ENCODE data around the gene ELAC1. TPM values are rescaled to one million over a fixed set of nuclear protein-coding genes. Genes with fewer than 3 reads are reported as not detected.

Gene ELAC1
- total RNA-seq, 1 experiment from 2014 or later: 4.4 TPM

DNA sequence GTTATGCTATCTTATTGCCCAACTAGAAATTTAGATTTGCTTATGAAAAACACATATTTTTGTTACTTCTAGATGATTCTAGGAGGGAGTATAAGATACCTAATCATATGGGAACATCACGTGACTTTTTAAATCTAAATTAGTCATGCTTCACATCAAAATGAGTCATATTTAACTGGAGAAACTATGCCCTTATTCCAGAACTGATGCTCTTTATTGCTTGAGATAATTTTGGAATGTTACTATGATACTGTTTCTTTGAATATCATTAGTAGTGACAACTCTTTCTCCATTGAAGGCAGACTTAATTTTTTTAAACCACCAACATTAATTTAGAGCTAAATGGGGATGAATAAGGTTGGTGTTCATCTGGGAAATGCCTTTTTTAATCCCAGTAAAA is 19.9 kb upstream of the ELAC1 start:
- Histone ChIP-seq H3F3A (ENCODE audit: low read length, unreplicated experiment) (no peaks in the 10 kb centered on the region), H4K20me1 (ENCODE audit: low read length) (no peaks in the 10 kb centered on the region), H3K4me2 (ENCODE audit: low read length) (no peak overlapping the region), H3K36me3 (ENCODE audit: low read depth, low read length) (no peaks in the 10 kb centered on the region), H3K9ac (ENCODE audit: low read length) (no peak overlapping the region), H3K27me3 (ENCODE audit: low read length) (no peaks in the 10 kb centered on the region), H3K4me1 (ENCODE audit: insufficient read depth, low read length) (no peaks in the 10 kb centered on the region; the same call in 1 of the 2 replicates), H3K4me3 (ENCODE audit: low read length) (no peak overlapping the region), H3K79me2 (ENCODE audit: low read length) (no peaks in the 10 kb centered on the region), H2AFZ (ENCODE audit: low read length) (no peak overlapping the region), H3K27ac (ENCODE audit: low read length) (no peak overlapping the region), H3K9me3 (ENCODE audit: low read length) (no peaks in the 10 kb centered on the region), H3K9me2 (replicated peaks; ENCODE audit: low read length) (no peaks in the 10 kb centered on the region)
- no peak for TF ChIP-seq EZH2 (IDR thresholded peaks at IDR 0.05; ENCODE audit: low read length, unreplicated experiment)
- ChIA-PET CTCF (no interaction called here), POLR2A (ENCODE audit: unreplicated experiment) (no interaction called here)
- no TSS peak for BruUV-seq (replicated peaks)
- peak; percentile 24 for DNase-seq
- intact Hi-C loops (cut with micrococcal nuclease): no loop called here
- peak; percentile 31 for ATAC-seq

DNA sequence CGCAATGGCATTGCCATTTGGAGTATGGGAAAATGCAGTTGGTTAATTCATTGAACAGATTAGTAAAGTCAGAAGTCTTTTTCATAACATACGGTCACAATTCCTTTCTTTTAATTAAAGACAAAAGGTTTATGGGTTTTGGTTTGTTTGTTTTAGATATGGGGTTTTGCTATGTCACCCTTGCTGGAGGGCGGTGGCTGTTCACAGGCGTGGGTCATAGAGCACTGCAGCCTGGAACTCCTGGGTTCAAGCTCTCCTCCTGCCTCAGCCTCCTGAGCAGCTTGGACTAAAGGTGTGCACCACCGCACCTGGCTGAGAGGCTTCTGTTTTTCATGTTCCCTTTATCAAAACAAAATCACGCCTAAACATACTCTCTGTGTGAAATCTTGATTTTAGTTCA is 18.7 kb upstream of the ELAC1 start:
- BruUV-seq (replicated peaks): no TSS peak
- Histone ChIP-seq H3K9me2 (replicated peaks; ENCODE audit: low read length) (no peaks in the 10 kb centered on the region), H3K9me3 (ENCODE audit: low read length) (no peaks in the 10 kb centered on the region), H3K4me3 (ENCODE audit: low read length) (no peak overlapping the region), H3K27ac (ENCODE audit: low read length) (no peak overlapping the region), H3F3A (ENCODE audit: low read length, unreplicated experiment) (no peaks in the 10 kb centered on the region), H3K9ac (ENCODE audit: low read length) (no peak overlapping the region), H2AFZ (ENCODE audit: low read length) (no peak overlapping the region), H3K4me1 (ENCODE audit: insufficient read depth, low read length) (no peaks in the 10 kb centered on the region; the same call in 1 of the 2 replicates), H3K4me2 (ENCODE audit: low read length) (no peak overlapping the region), H3K79me2 (ENCODE audit: low read length) (no peaks in the 10 kb centered on the region), H3K36me3 (ENCODE audit: low read depth, low read length) (no peaks in the 10 kb centered on the region), H3K27me3 (ENCODE audit: low read length) (no peaks in the 10 kb centered on the region), H4K20me1 (ENCODE audit: low read length) (no peaks in the 10 kb centered on the region)
- ATAC-seq: no peak
- ChIA-PET POLR2A (ENCODE audit: unreplicated experiment) (no interaction called here), CTCF (no interaction called here)
- TF ChIP-seq EZH2phosphoT487 (IDR thresholded peaks at IDR 0.05; ENCODE audit: borderline replicate concordance, low read length): no peak
- no peak for TF ChIP-seq EZH2 (IDR thresholded peaks at IDR 0.05; ENCODE audit: low read length, unreplicated experiment)
- TF ChIP-seq, protein P1, sequence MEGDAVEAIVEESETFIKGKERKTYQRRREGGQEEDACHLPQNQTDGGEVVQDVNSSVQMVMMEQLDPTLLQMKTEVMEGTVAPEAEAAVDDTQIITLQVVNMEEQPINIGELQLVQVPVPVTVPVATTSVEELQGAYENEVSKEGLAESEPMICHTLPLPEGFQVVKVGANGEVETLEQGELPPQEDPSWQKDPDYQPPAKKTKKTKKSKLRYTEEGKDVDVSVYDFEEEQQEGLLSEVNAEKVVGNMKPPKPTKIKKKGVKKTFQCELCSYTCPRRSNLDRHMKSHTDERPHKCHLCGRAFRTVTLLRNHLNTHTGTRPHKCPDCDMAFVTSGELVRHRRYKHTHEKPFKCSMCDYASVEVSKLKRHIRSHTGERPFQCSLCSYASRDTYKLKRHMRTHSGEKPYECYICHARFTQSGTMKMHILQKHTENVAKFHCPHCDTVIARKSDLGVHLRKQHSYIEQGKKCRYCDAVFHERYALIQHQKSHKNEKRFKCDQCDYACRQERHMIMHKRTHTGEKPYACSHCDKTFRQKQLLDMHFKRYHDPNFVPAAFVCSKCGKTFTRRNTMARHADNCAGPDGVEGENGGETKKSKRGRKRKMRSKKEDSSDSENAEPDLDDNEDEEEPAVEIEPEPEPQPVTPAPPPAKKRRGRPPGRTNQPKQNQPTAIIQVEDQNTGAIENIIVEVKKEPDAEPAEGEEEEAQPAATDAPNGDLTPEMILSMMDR (conservative IDR thresholded peaks at IDR 0.05; ENCODE audit: low read depth, low read length): no peak
- no peak for DNase-seq
- intact Hi-C loops (cut with micrococcal nuclease): no loop called here

DNA sequence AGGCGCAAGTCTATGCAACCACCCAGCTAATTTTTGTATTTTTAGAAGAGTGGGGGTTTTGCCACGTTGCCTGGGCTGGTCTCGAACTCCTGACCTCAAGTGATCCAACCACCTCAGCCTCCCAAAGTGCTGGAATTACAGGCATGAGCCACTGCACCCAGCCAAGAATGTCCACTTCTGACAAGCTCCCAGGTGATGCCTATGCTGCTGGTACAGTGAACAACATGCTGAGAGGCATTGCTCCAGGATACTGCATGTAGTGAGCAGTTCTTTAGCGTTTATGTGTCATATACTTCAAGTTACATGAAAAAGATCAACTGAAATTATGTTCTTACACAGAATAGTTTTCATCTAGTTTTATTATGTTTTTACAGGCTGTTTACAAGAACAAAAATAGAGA is 17.2 kb upstream of the ELAC1 start:
- no peak overlapping the region for H3K9ac ChIP-seq (ENCODE audit: low read length)
- intact Hi-C loops (cut with micrococcal nuclease): no loop called here
- no peaks in the 10 kb centered on the region for H3K27me3 ChIP-seq (ENCODE audit: low read length)
- TF ChIP-seq EZH2phosphoT487 (IDR thresholded peaks at IDR 0.05; ENCODE audit: borderline replicate concordance, low read length) (no peak), EZH2 (IDR thresholded peaks at IDR 0.05; ENCODE audit: low read length, unreplicated experiment) (no peak)
- TF ChIP-seq, protein P1 (conservative IDR thresholded peaks at IDR 0.05; ENCODE audit: low read depth, low read length): no peak
- no peak overlapping the region for H2AFZ ChIP-seq (ENCODE audit: low read length)
- CTCF ChIA-PET: no interaction called here
- no peaks in the 10 kb centered on the region for H3K79me2 ChIP-seq (ENCODE audit: low read length)
- no peaks in the 10 kb centered on the region for H3F3A ChIP-seq (ENCODE audit: low read length, unreplicated experiment)
- H3K4me1 ChIP-seq (ENCODE audit: insufficient read depth, low read length): no peaks in the 10 kb centered on the region; the same call in 1 of the 2 replicates
- no peaks in the 10 kb centered on the region for H4K20me1 ChIP-seq (ENCODE audit: low read length)
- no peak overlapping the region for H3K4me2 ChIP-seq (ENCODE audit: low read length)
- DNase-seq (no peak), ATAC-seq (no peak)
- no TSS peak for BruUV-seq (replicated peaks)
- H3K9me2 ChIP-seq (replicated peaks; ENCODE audit: low read length): no peaks in the 10 kb centered on the region
- H3K4me3 ChIP-seq (ENCODE audit: low read length): no peak overlapping the region
- no peaks in the 10 kb centered on the region for H3K9me3 ChIP-seq (ENCODE audit: low read length)
- H3K36me3 ChIP-seq (ENCODE audit: low read depth, low read length): no peaks in the 10 kb centered on the region
- H3K27ac ChIP-seq (ENCODE audit: low read length): no peak overlapping the region
- POLR2A ChIA-PET (ENCODE audit: unreplicated experiment): no interaction called here

Measured in PC-3 (cell line).